Glutamatergic neuron (in vitro differentiated cells): ENCODE data around the gene SEMA3G. TPM values are rescaled to one million over a fixed set of nuclear protein-coding genes. Genes with fewer than 3 reads are reported as not detected.

Experiments
- DNase-seq: peaks from one replicate; pipeline ENCODE4 v3.0.0; 2022
- H3K27ac Mint-ChIP-seq: one replicate; pipeline ENCODE4 v1.8.0; 2020; ENCODE audit warnings: mild to moderate bottlenecking, mixed read lengths, inconsistent platforms; ENCODE audit not compliant: unreplicated experiment
- H3K27me3 Mint-ChIP-seq: one replicate; pipeline ENCODE4 v1.8.0; 2020; ENCODE audit warnings: mild to moderate bottlenecking, moderate library complexity, mixed read lengths, inconsistent platforms; ENCODE audit not compliant: unreplicated experiment
- H3K36me3 Mint-ChIP-seq: one replicate; pipeline ENCODE4 v1.8.0; 2020; ENCODE audit warnings: mild to moderate bottlenecking, mixed read lengths, inconsistent platforms; ENCODE audit not compliant: unreplicated experiment
- H3K4me1 Mint-ChIP-seq: one replicate; pipeline ENCODE4 v1.8.0; 2020; ENCODE audit warnings: mild to moderate bottlenecking, low read depth, mixed read lengths, inconsistent platforms; ENCODE audit not compliant: unreplicated experiment
- H3K4me3 Mint-ChIP-seq: one replicate; pipeline ENCODE4 v1.8.0; 2020; ENCODE audit warnings: mild to moderate bottlenecking, mixed read lengths, inconsistent platforms; ENCODE audit not compliant: unreplicated experiment
- H3K9me3 Mint-ChIP-seq: one replicate; pipeline ENCODE4 v1.8.0; 2020; ENCODE audit warnings: mild to moderate bottlenecking, moderate library complexity, mixed read lengths, inconsistent platforms; ENCODE audit not compliant: unreplicated experiment
- total RNA-seq: library from RNA; stranded (reverse); fragmentation: NEBNext Ultra II Directional; extraction: Animal tissue kit (Norgen Biotek cat#: 25700); gene quantifications from one replicate; pipeline ENCODE4 v1.2.1, GENCODE V29; 2021; ENCODE audit not compliant: unreplicated experiment
- TF ChIP-seq, protein P1 (sequence below): fragments of 200-600 bp; sonication (generic); IDR thresholded peaks from one replicate; pipeline ENCODE4 v1.5.0; 2021; ENCODE audit not compliant: partially characterized antibody, unreplicated experiment

The SEMA3G gene
- total RNA-seq, 1 donor from 2014 or later = 0.59 TPM

DNA sequence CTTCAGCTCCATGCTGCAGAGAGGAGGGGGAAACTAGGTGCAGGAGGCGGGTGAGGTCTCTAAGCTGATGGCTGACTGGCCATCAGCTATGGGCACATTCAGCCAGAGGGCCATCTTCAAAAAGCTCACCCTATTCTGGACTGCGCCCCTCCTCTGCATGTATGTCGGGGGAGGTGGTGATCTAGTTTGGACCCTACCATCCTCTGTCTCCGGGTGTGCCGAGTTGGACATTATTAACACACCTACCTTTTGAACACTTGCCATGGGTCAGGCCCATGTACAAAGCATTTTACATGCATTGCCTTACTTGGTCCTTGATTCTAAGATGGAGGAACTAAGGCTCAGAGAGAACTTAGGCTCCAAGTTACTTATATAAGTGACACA, 11.9 kb upstream of the SEMA3G start:
- Mint-ChIP-seq H3K27me3 (peaks cover 10% of the 10 kb centered on the region), H3K36me3 (peaks cover 4% of the 10 kb centered on the region), H3K4me1 (peaks cover 21% of the 10 kb centered on the region), H3K27ac (peak overlapping the region; percentile 92), H3K4me3 (peak overlapping the region; percentile 96), H3K9me3 (peaks cover 13% of the 10 kb centered on the region)
- TF ChIP-seq, protein P1, sequence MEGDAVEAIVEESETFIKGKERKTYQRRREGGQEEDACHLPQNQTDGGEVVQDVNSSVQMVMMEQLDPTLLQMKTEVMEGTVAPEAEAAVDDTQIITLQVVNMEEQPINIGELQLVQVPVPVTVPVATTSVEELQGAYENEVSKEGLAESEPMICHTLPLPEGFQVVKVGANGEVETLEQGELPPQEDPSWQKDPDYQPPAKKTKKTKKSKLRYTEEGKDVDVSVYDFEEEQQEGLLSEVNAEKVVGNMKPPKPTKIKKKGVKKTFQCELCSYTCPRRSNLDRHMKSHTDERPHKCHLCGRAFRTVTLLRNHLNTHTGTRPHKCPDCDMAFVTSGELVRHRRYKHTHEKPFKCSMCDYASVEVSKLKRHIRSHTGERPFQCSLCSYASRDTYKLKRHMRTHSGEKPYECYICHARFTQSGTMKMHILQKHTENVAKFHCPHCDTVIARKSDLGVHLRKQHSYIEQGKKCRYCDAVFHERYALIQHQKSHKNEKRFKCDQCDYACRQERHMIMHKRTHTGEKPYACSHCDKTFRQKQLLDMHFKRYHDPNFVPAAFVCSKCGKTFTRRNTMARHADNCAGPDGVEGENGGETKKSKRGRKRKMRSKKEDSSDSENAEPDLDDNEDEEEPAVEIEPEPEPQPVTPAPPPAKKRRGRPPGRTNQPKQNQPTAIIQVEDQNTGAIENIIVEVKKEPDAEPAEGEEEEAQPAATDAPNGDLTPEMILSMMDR = no peak
- DNase-seq = no peak

DNA sequence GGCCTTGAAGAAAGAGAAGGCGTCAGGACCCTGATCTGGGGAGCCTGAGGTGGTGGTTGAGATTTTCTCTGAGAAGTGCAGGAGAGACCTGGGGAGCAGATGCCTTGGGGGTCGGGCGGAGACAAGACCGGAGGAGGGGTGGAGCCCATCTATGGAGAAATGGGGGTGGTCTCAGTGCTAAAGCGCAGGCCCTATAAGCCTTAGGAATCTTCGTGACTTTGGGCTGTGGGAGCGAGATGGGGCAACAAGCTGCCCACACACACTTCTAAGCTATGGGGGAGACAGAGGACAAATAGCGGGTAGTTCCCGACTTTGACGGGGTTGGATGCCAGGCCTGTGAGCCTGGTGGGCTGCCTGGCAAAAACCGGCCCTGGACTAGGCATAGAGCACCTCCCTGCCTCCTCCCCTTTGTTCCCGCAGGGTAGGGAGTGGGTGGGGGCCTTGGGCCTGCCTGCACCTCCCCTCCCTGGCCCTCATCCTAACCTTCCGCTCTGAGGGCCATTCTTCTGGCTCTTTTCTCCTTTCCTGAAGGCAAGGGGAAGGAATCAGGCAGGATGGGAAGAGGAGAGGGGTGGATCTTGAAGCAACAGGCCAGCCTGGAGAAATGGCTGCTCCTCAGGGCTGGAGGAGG, 11.4 kb upstream of the SEMA3G start:
- no peak for DNase-seq
- Mint-ChIP-seq H3K4me1 (peaks cover 24% of the 10 kb centered on the region), H3K27me3 (peaks cover 10% of the 10 kb centered on the region), H3K9me3 (peaks cover 13% of the 10 kb centered on the region), H3K36me3 (peaks cover 4% of the 10 kb centered on the region), H3K4me3 (peak overlapping the region; percentile 96), H3K27ac (peak overlapping the region; percentile 92)
- TF ChIP-seq, protein P1 = no peak

DNA sequence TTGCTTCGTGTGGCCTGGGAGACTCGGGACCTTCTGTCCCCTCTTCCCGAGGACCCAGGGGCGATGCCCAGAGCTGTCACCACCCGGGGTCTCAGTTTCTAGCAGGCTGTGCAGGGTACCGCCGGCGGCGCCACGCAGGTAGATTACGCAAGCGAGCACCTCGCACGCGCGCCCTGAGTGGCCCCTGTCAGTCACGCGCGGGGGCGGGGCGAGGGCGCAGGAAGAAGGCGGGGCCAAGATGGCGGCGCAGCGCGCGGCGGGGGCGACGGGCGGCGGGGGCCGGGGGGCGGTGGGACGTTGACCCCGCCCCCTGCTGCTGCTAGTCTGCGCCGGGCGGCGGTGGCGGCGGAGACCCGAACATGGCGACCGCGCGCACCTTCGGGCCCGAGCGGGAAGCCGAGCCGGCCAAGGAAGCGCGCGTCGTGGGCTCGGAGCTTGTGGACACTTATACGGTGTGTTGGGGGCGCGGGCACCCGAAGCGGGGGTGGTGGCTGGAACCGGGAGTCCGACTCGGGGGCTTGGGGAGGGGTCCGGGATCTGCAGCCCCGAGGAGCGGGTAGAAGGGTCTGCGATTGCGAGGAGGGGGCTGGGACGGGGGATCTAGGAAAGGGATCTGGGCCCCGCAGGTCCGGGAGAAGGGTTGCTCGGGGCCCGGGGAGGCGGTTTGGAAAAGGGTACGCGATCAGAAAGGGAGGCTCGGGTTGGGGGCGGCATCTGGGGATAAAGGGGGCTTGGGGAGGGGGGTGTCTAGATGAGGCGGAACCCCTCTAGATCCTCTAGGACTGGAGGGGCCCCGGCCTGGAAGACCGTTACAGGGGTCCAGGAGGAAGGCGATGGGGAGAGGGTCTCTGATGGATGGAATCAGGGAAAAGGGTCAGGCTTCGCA, 10.6 kb upstream of the SEMA3G start, which contains the start of gene NISCH:
TSS of gene NISCH (plus strand) at position 322 of the 886 bp plus-strand sequence. CDS start at position 360, 38 bp downstream.
- Mint-ChIP-seq H3K9me3 (peaks cover 13% of the 10 kb centered on the region), H3K27ac (peak within 1 kb of the TSS; percentile 92), H3K4me3 (peak within 1 kb of the TSS; percentile 96), H3K36me3 (peaks cover 4% of the 10 kb centered on the region), H3K4me1 (peaks cover 24% of the 10 kb centered on the region), H3K27me3 (peaks cover 10% of the 10 kb centered on the region)
- peak; percentile 93 for DNase-seq
- TF ChIP-seq, protein P1 = no peak

DNA sequence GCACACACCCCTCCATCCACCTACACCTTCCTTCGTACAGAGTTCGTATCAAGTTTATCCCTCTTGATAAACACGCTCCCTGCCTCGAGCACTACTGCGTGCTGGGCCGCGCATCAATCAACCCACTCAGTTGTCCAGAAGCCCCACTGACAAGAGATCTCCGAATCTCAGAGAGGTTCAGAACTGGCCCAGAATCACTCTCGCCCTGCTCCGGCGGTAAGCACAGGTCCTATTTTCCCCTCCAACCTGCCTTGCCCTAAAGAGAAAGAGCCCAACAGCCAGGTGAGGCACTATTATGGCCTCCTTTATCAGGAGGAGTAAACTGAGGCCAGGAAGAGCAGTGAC, 10.0 kb upstream of the SEMA3G start:
- TF ChIP-seq, protein P1 = no peak
- Mint-ChIP-seq H3K9me3 (peaks cover 11% of the 10 kb centered on the region), H3K4me1 (peaks cover 24% of the 10 kb centered on the region), H3K27me3 (peaks cover 10% of the 10 kb centered on the region), H3K27ac (peak overlapping the region; percentile 85), H3K4me3 (peak overlapping the region; percentile 83), H3K36me3 (peaks cover 4% of the 10 kb centered on the region)
- DNase-seq = no peak
